ENCODE results near the gene LRRC7.

LRRC7 gene

GRCh38 chr1:69835955-69836354 is 268.2 kb downstream of the LRRC7 start:
- TF ChIP-seq CTCF (IDR thresholded peaks at IDR 0.05; ENCODE audit: insufficient read depth, low read length, missing control alignments), result no peak
- ChIA-PET CTCF (no interaction called here), POLR2A (no interaction called here)
- no peak for DNase-seq (ENCODE audit: low read depth, low spot score)
- no peak overlapping the region for H3K4me3 ChIP-seq (ENCODE audit: low read depth, low read length)

- ChIA-PET POLR2A (no interaction called here), CTCF (no interaction called here)
- no peak overlapping the region for H3K4me3 ChIP-seq (ENCODE audit: low read depth, low read length)
- TF ChIP-seq CTCF (IDR thresholded peaks at IDR 0.05; ENCODE audit: insufficient read depth, low read length, missing control alignments), result no peak
- DNase-seq (ENCODE audit: low read depth, low spot score), result no peak
These were observed 269.4 kb downstream of the LRRC7 start for GRCh38 chr1:69836971-69837636.

- DNase-seq (ENCODE audit: low read depth, low spot score), result no peak
- POLR2A ChIA-PET, result no interaction called here
- no peak for TF ChIP-seq CTCF (IDR thresholded peaks at IDR 0.05; ENCODE audit: insufficient read depth, low read length, missing control alignments)
- no peak overlapping the region for H3K4me3 ChIP-seq (ENCODE audit: low read depth, low read length)
- CTCF ChIA-PET, result no interaction called here
These were observed 274.6 kb downstream of the LRRC7 start for GRCh38 chr1:69842326-69842725.

- TF ChIP-seq CTCF (IDR thresholded peaks at IDR 0.05; ENCODE audit: insufficient read depth, low read length, missing control alignments), result no peak
- DNase-seq (ENCODE audit: low read depth, low spot score), result no peak
- POLR2A ChIA-PET, result no interaction called here
- H3K4me3 ChIP-seq (ENCODE audit: low read depth, low read length), result no peak overlapping the region
- CTCF ChIA-PET, result no interaction called here
These were observed 277.9 kb downstream of the LRRC7 start for GRCh38 chr1:69845655-69846054.

- no peak overlapping the region for H3K4me3 ChIP-seq (ENCODE audit: low read depth, low read length)
- DNase-seq (ENCODE audit: low read depth, low spot score), result no peak
- no peak for TF ChIP-seq CTCF (IDR thresholded peaks at IDR 0.05; ENCODE audit: insufficient read depth, low read length, missing control alignments)
- ChIA-PET POLR2A (no interaction called here), CTCF (no interaction called here)
These were observed 278.5 kb downstream of the LRRC7 start for GRCh38 chr1:69846267-69846666.

- no peak overlapping the region for H3K4me3 ChIP-seq (ENCODE audit: low read depth, low read length)
- TF ChIP-seq CTCF (IDR thresholded peaks at IDR 0.05; ENCODE audit: insufficient read depth, low read length, missing control alignments), result no peak
- CTCF ChIA-PET, result no interaction called here
- POLR2A ChIA-PET, result no interaction called here
- no peak for DNase-seq (ENCODE audit: low read depth, low spot score)
These were observed 279.9 kb downstream of the LRRC7 start for GRCh38 chr1:69847670-69848069.
